Measurements from ENCODE around the gene RBM23. TPM values are rescaled to one million over a fixed set of nuclear protein-coding genes. Genes with fewer than 3 reads are reported as not detected.
"Not testable (repeated sequence)": the region's sequence is repeated elsewhere in the genome, so short reads cannot be mapped to it uniquely, and the experiment has no call there.

RBM23 gene
- total RNA-seq, 1 experiment from 2014 or later = 76.5 TPM

GRCh38 chr14:22919601-22919921 lies 612 bp upstream of the RBM23 start:
- peaks cover 19% of the 10 kb centered on the region for H3F3A ChIP-seq (ENCODE audit: insufficient read depth, low read depth)
- no peak for TF ChIP-seq CTCF (conservative IDR thresholded peaks at IDR 0.05)
- TF ChIP-seq EZH2 (IDR thresholded peaks at IDR 0.05; ENCODE audit: low read depth) = no peak
- H4K20me1 ChIP-seq (ENCODE audit: insufficient read depth) = no peaks in the 10 kb centered on the region
- H3K9me2 ChIP-seq (ENCODE audit: insufficient read depth) = no peaks in the 10 kb centered on the region
- H2AFZ ChIP-seq = no peak overlapping the region
- DNase-seq = no peak
- H3K79me2 ChIP-seq (ENCODE audit: low read depth) = peaks cover 37% of the 10 kb centered on the region
- no peaks in the 10 kb centered on the region for H3K27me3 ChIP-seq (ENCODE audit: insufficient read depth, low read depth)
- peak overlapping the region; percentile 65 for H3K4me2 ChIP-seq
- peaks cover 9% of the 10 kb centered on the region for H3K4me1 ChIP-seq (replicated peaks; ENCODE audit: insufficient read depth)
- no peak overlapping the region for H3K27ac ChIP-seq
- peaks cover 10% of the 10 kb centered on the region; the same call in 1 of the 2 replicates for H3K36me3 ChIP-seq (ENCODE audit: low read depth)
- H3K4me3 ChIP-seq = peak overlapping the region; percentile 26; the same call in 1 of the 2 replicates
- intact Hi-C loops (cut with micrococcal nuclease; ENCODE audit: unreplicated experiment) = loop anchor here (5.0 kb wide), 1 partner anchor 47 kb away; the partner anchor contains the start of gene LRP10
- ChIA-PET CTCF (interaction anchor here (0.7 kb wide), 1 partner anchor 587 kb away, joined by 3 read pairs; no protein-coding TSS in a partner anchor), POLR2A (ENCODE audit: unreplicated experiment) (no interaction called here)
- no peaks in the 10 kb centered on the region for H3K9me3 ChIP-seq (ENCODE audit: insufficient read depth, low read depth)
- BruUV-seq (replicated peaks) = TSS peak; percentile 97

GRCh38 chr14:22915886-22916521 lies 2.9 kb downstream of the RBM23 start:
- Histone ChIP-seq H2AFZ (no peak overlapping the region), H3K36me3 (ENCODE audit: low read depth) (peaks cover 4% of the 10 kb centered on the region; the same call in 1 of the 2 replicates), H3K4me1 (replicated peaks; ENCODE audit: insufficient read depth) (peaks cover 9% of the 10 kb centered on the region), H3K27ac (no peak overlapping the region), H3K9me3 (ENCODE audit: insufficient read depth, low read depth) (no peaks in the 10 kb centered on the region), H3K79me2 (ENCODE audit: low read depth) (peaks cover 40% of the 10 kb centered on the region), H3K4me2 (no peak overlapping the region), H3K4me3 (no peak overlapping the region), H4K20me1 (ENCODE audit: insufficient read depth) (no peaks in the 10 kb centered on the region), H3F3A (ENCODE audit: insufficient read depth, low read depth) (peaks cover 11% of the 10 kb centered on the region), H3K27me3 (ENCODE audit: insufficient read depth, low read depth) (no peaks in the 10 kb centered on the region), H3K9me2 (ENCODE audit: insufficient read depth) (no peaks in the 10 kb centered on the region)
- no TSS peak for BruUV-seq (replicated peaks)
- no peak for DNase-seq
- TF ChIP-seq CTCF (conservative IDR thresholded peaks at IDR 0.05) = no peak
- no peak for TF ChIP-seq EZH2 (IDR thresholded peaks at IDR 0.05; ENCODE audit: low read depth)
- intact Hi-C loops (cut with micrococcal nuclease; ENCODE audit: unreplicated experiment) = loop anchor here (5.0 kb wide), 1 partner anchor 44 kb away; the partner anchor contains the start of gene LRP10
- ChIA-PET CTCF (interaction anchor here (0.6 to 1.1 kb wide), 4 partner anchors 9 to 138 kb away, joined by 3 to 6 read pairs (median 3); partner anchors contain the start of gene HAUS4), POLR2A (ENCODE audit: unreplicated experiment) (no interaction called here)

GRCh38 chr14:22914836-22915235 lies 4.1 kb downstream of the RBM23 start:
- H3K4me2 ChIP-seq; CTCF ChIA-PET; H2AFZ ChIP-seq; H3K27me3 ChIP-seq (ENCODE audit: insufficient read depth, low read depth); H3K9me2 ChIP-seq (ENCODE audit: insufficient read depth); DNase-seq; BruUV-seq (replicated peaks); H3F3A ChIP-seq (ENCODE audit: insufficient read depth, low read depth); H3K27ac ChIP-seq; H3K4me3 ChIP-seq; H4K20me1 ChIP-seq (ENCODE audit: insufficient read depth); H3K4me1 ChIP-seq (replicated peaks; ENCODE audit: insufficient read depth); H3K9me3 ChIP-seq (ENCODE audit: insufficient read depth, low read depth); H3K36me3 ChIP-seq (ENCODE audit: low read depth): not testable (repeated sequence)
- intact Hi-C loops (cut with micrococcal nuclease; ENCODE audit: unreplicated experiment) = loop anchor here (5.0 kb wide), 1 partner anchor 43 kb away; the partner anchor contains the start of gene LRP10
- POLR2A ChIA-PET (ENCODE audit: unreplicated experiment) = interaction anchor here (0.6 kb wide), 1 partner anchor 325 kb away, joined by 4 read pairs; no protein-coding TSS in a partner anchor
- H3K79me2 ChIP-seq (ENCODE audit: low read depth) = peaks cover 40% of the 10 kb centered on the region

Measured in PC-9 (cell line).